WTC11 (cell line): ENCODE measurements around the gene TENT5D. TPM values are rescaled to one million over a fixed set of nuclear protein-coding genes. Genes with fewer than 3 reads are reported as not detected.

ENCODE experiments used
- ATAC-seq: fragments of 200-7000 bp; cut with Tn5 transposase; 2 replicates; pipeline ENCODE4 v1.10.0; 2021; ENCODE audit warnings: mild to moderate bottlenecking, moderate library complexity
- CTCF ChIA-PET: fragments of 300-600 bp; sonication (Branson Sonifier 250); formaldehyde crosslinking; loops from one replicate; lab custom pipeline; 2021; ENCODE audit warnings: antibody characterized with exemption; lab: Charles Lee
- POLR2A ChIA-PET: fragments of 350-600 bp; sonication (Branson Sonifier 250); formaldehyde crosslinking; loops from one replicate; lab custom pipeline; 2021; ENCODE audit warnings: antibody characterized with exemption; lab: Charles Lee
- DNase-seq: peaks from one replicate; pipeline ENCODE4 v3.0.0; 2021; ENCODE audit warnings: low spot score
- H3K27ac Mint-ChIP-seq: 2 replicates; pipeline ENCODE4 v1.8.0; 2021; ENCODE audit warnings: mixed read lengths
- H3K27me3 Mint-ChIP-seq: 2 replicates; pipeline ENCODE4 v1.8.0; 2021; ENCODE audit warnings: low read depth, mild to moderate bottlenecking, moderate library complexity, mixed read lengths
- H3K36me3 Mint-ChIP-seq: 2 replicates; pipeline ENCODE4 v1.8.0; 2021; ENCODE audit warnings: mixed read lengths
- H3K4me1 Mint-ChIP-seq: 2 replicates; pipeline ENCODE4 v1.8.0; 2022; ENCODE audit warnings: mixed read lengths
- H3K4me3 Mint-ChIP-seq: 2 replicates; pipeline ENCODE4 v1.8.0; 2021; ENCODE audit warnings: mild to moderate bottlenecking, moderate library complexity, mixed read lengths
- H3K9me3 Mint-ChIP-seq: 2 replicates; pipeline ENCODE4 v1.8.0; 2021; ENCODE audit warnings: mixed read lengths
- ELF4 ChIP-seq: sonication (generic); formaldehyde crosslinking; IDR thresholded peaks from 2 replicates; pipeline ENCODE4 v1.8.1; 2022; ENCODE audit warnings: low read depth, mild to moderate bottlenecking, moderate library complexity, missing genetic modification reagents
- FOXK1 ChIP-seq: sonication (generic); formaldehyde crosslinking; IDR thresholded peaks from 2 replicates; pipeline ENCODE4 v1.8.0; 2022; ENCODE audit warnings: mild to moderate bottlenecking, moderate library complexity, missing genetic modification reagents
- FOXP1 ChIP-seq: sonication (generic); formaldehyde crosslinking; IDR thresholded peaks from 2 replicates; pipeline ENCODE4 v1.8.0; 2022; ENCODE audit warnings: missing genetic modification reagents, mild to moderate bottlenecking, moderate library complexity, borderline replicate concordance
- GTF2I ChIP-seq: fragments of 250-450 bp; sonication (Bioruptor Pico); conservative IDR thresholded peaks from 2 replicates; pipeline ENCODE4 v1.4.0; 2021; ENCODE audit warnings: mild to moderate bottlenecking
- HMGA2 ChIP-seq: fragments of 250-450 bp; sonication (Bioruptor Pico); IDR thresholded peaks from 2 replicates; pipeline ENCODE4 v1.4.0; 2021; ENCODE audit warnings: mild to moderate bottlenecking, moderate library complexity
- JUN ChIP-seq: sonication (generic); formaldehyde crosslinking; IDR thresholded peaks from 2 replicates; pipeline ENCODE4 v1.8.0; 2023; ENCODE audit warnings: mild to moderate bottlenecking, missing genetic modification reagents
- NFATC4 ChIP-seq: fragments of 250-450 bp; sonication (Bioruptor Pico); IDR thresholded peaks from 2 replicates; pipeline ENCODE4 v1.9.0; 2021; ENCODE audit warnings: mild to moderate bottlenecking
- NFYB ChIP-seq: sonication (generic); formaldehyde crosslinking; conservative IDR thresholded peaks from 2 replicates; pipeline ENCODE4 v1.8.0; 2022; ENCODE audit warnings: low read depth, missing genetic modification reagents
- TCF7 ChIP-seq: sonication (generic); formaldehyde crosslinking; IDR thresholded peaks from 2 replicates; pipeline ENCODE4 v1.8.0; 2022; ENCODE audit warnings: mild to moderate bottlenecking, low read depth, missing genetic modification reagents, moderate library complexity
- TEAD4 ChIP-seq: sonication (generic); formaldehyde crosslinking; IDR thresholded peaks from 2 replicates; pipeline ENCODE4 v1.8.0; 2022; ENCODE audit warnings: mild to moderate bottlenecking, missing genetic modification reagents
- ZNF416 ChIP-seq: fragments of 250-450 bp; sonication (Bioruptor Pico); IDR thresholded peaks from 2 replicates; pipeline ENCODE4 v1.9.0; 2021; ENCODE audit warnings: mild to moderate bottlenecking, inconsistent platforms
- ZNF423 ChIP-seq: fragments of 250-450 bp; sonication (Bioruptor Pico); IDR thresholded peaks from 2 replicates; pipeline ENCODE4 v2.1.2; 2022; ENCODE audit warnings: mild to moderate bottlenecking, moderate library complexity
- total RNA-seq: library from RNA; stranded (reverse); gene quantifications from 3 replicates; pipeline ENCODE4 v1.2.3, GENCODE V29; 2021
- TF ChIP-seq, protein P1 (sequence below): sonication (generic); formaldehyde crosslinking; IDR thresholded peaks from 2 replicates; pipeline ENCODE4 v1.8.1; 2022; ENCODE audit warnings: missing genetic modification reagents, borderline replicate concordance
- TF ChIP-seq, protein P2 (sequence below): sonication (generic); formaldehyde crosslinking; IDR thresholded peaks from 2 replicates; pipeline ENCODE4 v1.8.1; 2022; ENCODE audit warnings: mild to moderate bottlenecking, missing genetic modification reagents, moderate library complexity, borderline replicate concordance
- TF ChIP-seq, protein P3 (sequence below): sonication (generic); formaldehyde crosslinking; IDR thresholded peaks from 2 replicates; pipeline ENCODE4 v1.8.1; 2023; ENCODE audit warnings: mild to moderate bottlenecking, moderate library complexity, missing genetic modification reagents
- TF ChIP-seq, protein P4 (sequence below): sonication (generic); formaldehyde crosslinking; IDR thresholded peaks from 2 replicates; pipeline ENCODE4 v1.8.1; 2023; ENCODE audit warnings: mild to moderate bottlenecking, missing genetic modification reagents
- TF ChIP-seq, protein P5 (sequence below): sonication (generic); formaldehyde crosslinking; IDR thresholded peaks from 2 replicates; pipeline ENCODE4 v1.8.0; 2022; ENCODE audit warnings: mild to moderate bottlenecking, missing genetic modification reagents
- TF ChIP-seq, protein P6 (sequence below): sonication (generic); formaldehyde crosslinking; IDR thresholded peaks from 2 replicates; pipeline ENCODE4 v1.8.1; 2022; ENCODE audit warnings: low read depth, mild to moderate bottlenecking, moderate library complexity, missing genetic modification reagents, borderline replicate concordance
- TF ChIP-seq, protein P7 (sequence below): sonication (generic); formaldehyde crosslinking; IDR thresholded peaks from 2 replicates; pipeline ENCODE4 v1.8.0; 2022; ENCODE audit warnings: mild to moderate bottlenecking, missing genetic modification reagents
- TF ChIP-seq, protein P8 (sequence below): fragments of 250-450 bp; sonication (Bioruptor Pico); IDR thresholded peaks from 2 replicates; pipeline ENCODE4 v1.9.0; 2021; ENCODE audit warnings: mild to moderate bottlenecking, borderline replicate concordance

TENT5D gene
- total RNA-seq, 1 experiment from 2014 or later = 0.13 TPM

DNA sequence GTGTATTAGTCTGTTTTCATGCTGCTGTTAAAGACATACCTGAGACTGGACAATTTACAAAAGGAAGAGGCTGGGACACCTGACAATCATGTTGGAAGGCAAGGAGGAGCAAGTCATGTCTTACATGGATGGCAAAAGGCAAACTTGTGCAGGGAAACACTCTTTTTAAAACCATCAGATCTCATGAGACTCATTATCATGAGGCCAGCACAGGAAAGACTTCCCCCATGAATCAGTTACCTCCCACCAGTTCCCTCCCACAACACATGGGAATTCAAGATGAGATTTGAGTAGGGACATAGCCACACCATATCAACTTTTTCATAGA is 11.2 kb downstream of the TENT5D start (continued):
- TF ChIP-seq HMGA2 (CRISPR knock-in tag) (no peak), FOXK1 (CRISPR knock-in tag) (no peak)
- TF ChIP-seq, protein P1, sequence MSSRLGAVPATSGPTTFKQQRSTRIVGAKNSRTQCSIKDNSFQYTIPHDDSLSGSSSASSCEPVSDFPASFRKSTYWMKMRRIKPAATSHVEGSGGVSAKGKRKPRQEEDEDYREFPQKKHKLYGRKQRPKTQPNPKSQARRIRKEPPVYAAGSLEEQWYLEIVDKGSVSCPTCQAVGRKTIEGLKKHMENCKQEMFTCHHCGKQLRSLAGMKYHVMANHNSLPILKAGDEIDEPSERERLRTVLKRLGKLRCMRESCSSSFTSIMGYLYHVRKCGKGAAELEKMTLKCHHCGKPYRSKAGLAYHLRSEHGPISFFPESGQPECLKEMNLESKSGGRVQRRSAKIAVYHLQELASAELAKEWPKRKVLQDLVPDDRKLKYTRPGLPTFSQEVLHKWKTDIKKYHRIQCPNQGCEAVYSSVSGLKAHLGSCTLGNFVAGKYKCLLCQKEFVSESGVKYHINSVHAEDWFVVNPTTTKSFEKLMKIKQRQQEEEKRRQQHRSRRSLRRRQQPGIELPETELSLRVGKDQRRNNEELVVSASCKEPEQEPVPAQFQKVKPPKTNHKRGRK (CRISPR knock-in tag) = no peak

DNA sequence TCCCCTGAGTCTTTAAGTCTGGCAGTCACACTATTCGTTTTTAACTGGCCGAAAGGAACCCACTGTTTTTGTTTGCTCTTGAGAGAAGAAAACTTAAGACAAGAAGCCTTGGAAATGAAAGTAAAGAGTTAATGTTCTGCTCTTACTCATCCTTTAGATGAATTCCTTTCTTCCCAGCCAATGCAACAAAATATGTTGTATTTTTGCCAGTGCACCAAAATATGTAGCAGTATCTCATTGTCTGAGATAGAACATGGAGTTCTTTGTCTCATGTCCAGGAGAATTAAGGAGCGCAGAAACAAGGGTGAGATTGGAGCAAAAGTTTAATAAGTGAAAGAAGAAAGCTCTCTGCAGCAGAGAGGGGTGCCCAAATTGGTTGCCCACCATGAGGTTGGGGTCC is 12.2 kb downstream of the TENT5D start:
- Mint-ChIP-seq H3K4me1 (no peaks in the 10 kb centered on the region), H3K36me3 (peaks cover 15% of the 10 kb centered on the region)
- CTCF ChIA-PET = no interaction called here

DNA sequence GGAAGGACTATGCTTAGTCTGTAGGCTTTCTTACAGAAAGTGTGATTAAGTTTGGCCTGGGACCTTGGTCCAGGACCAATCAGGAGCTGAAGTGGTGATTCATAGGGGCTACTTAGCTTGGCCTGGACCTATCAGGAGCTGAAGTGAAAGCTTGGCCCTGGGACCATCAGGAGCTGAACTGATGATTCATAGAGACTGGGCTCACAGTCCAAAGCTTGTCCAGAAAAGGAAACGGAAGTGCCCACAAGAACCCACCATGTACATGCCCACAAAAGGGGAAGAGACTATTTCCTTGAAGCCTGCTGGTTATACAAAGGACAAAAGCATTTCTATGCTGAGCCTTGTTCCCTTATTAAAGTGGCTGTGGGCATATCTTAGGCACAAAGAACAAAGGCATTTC is 12.6 kb downstream of the TENT5D start:
- Mint-ChIP-seq H3K9me3 (peaks cover 17% of the 10 kb centered on the region), H3K36me3 (peaks cover 15% of the 10 kb centered on the region), H3K4me1 (no peaks in the 10 kb centered on the region), H3K4me3 (no peak overlapping the region), H3K27ac (no peak overlapping the region), H3K27me3 (no peaks in the 10 kb centered on the region)
- DNase-seq (no peak), ATAC-seq (no peak)
- ChIA-PET CTCF (no interaction called here), POLR2A (no interaction called here)
- TF ChIP-seq, protein P2, sequence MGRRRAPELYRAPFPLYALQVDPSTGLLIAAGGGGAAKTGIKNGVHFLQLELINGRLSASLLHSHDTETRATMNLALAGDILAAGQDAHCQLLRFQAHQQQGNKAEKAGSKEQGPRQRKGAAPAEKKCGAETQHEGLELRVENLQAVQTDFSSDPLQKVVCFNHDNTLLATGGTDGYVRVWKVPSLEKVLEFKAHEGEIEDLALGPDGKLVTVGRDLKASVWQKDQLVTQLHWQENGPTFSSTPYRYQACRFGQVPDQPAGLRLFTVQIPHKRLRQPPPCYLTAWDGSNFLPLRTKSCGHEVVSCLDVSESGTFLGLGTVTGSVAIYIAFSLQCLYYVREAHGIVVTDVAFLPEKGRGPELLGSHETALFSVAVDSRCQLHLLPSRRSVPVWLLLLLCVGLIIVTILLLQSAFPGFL (CRISPR knock-in tag) = no peak
- TF ChIP-seq NFATC4 = no peak
- TF ChIP-seq, protein P3, sequence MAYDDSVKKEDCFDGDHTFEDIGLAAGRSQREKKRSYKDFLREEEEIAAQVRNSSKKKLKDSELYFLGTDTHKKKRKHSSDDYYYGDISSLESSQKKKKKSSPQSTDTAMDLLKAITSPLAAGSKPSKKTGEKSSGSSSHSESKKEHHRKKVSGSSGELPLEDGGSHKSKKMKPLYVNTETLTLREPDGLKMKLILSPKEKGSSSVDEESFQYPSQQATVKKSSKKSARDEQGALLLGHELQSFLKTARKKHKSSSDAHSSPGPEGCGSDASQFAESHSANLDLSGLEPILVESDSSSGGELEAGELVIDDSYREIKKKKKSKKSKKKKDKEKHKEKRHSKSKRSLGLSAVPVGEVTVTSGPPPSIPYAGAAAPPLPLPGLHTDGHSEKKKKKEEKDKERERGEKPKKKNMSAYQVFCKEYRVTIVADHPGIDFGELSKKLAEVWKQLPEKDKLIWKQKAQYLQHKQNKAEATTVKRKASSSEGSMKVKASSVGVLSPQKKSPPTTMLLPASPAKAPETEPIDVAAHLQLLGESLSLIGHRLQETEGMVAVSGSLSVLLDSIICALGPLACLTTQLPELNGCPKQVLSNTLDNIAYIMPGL (CRISPR knock-in tag) = no peak
- no peak for TF ChIP-seq ZNF423 (CRISPR knock-in tag)
- TF ChIP-seq, protein P4, sequence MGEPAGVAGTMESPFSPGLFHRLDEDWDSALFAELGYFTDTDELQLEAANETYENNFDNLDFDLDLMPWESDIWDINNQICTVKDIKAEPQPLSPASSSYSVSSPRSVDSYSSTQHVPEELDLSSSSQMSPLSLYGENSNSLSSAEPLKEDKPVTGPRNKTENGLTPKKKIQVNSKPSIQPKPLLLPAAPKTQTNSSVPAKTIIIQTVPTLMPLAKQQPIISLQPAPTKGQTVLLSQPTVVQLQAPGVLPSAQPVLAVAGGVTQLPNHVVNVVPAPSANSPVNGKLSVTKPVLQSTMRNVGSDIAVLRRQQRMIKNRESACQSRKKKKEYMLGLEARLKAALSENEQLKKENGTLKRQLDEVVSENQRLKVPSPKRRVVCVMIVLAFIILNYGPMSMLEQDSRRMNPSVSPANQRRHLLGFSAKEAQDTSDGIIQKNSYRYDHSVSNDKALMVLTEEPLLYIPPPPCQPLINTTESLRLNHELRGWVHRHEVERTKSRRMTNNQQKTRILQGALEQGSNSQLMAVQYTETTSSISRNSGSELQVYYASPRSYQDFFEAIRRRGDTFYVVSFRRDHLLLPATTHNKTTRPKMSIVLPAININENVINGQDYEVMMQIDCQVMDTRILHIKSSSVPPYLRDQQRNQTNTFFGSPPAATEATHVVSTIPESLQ (CRISPR knock-in tag) = no peak
- TF ChIP-seq, protein P5, sequence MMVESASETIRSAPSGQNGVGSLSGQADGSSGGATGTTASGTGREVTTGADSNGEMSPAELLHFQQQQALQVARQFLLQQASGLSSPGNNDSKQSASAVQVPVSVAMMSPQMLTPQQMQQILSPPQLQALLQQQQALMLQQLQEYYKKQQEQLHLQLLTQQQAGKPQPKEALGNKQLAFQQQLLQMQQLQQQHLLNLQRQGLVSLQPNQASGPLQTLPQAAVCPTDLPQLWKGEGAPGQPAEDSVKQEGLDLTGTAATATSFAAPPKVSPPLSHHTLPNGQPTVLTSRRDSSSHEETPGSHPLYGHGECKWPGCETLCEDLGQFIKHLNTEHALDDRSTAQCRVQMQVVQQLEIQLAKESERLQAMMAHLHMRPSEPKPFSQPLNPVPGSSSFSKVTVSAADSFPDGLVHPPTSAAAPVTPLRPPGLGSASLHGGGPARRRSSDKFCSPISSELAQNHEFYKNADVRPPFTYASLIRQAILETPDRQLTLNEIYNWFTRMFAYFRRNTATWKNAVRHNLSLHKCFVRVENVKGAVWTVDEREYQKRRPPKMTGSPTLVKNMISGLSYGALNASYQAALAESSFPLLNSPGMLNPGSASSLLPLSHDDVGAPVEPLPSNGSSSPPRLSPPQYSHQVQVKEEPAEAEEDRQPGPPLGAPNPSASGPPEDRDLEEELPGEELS (CRISPR knock-in tag) = no peak
- no peak for TF ChIP-seq FOXP1 (CRISPR knock-in tag)

More for the DNA sequence above, 12.2 kb downstream of the TENT5D start:
- no peaks in the 10 kb centered on the region for H3K27me3 Mint-ChIP-seq
- H3K27ac Mint-ChIP-seq = no peak overlapping the region
- H3K9me3 Mint-ChIP-seq = peaks cover 17% of the 10 kb centered on the region
- H3K4me3 Mint-ChIP-seq = no peak overlapping the region
- TF ChIP-seq, protein P6, sequence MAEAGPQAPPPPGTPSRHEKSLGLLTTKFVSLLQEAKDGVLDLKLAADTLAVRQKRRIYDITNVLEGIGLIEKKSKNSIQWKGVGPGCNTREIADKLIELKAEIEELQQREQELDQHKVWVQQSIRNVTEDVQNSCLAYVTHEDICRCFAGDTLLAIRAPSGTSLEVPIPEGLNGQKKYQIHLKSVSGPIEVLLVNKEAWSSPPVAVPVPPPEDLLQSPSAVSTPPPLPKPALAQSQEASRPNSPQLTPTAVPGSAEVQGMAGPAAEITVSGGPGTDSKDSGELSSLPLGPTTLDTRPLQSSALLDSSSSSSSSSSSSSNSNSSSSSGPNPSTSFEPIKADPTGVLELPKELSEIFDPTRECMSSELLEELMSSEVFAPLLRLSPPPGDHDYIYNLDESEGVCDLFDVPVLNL (CRISPR knock-in tag) = no peak
- TF ChIP-seq ZNF416 (CRISPR knock-in tag) (no peak), JUN (no peak), GTF2I (CRISPR knock-in tag) (no peak), TCF7 (CRISPR knock-in tag) (no peak), TEAD4 (no peak), ELF4 (CRISPR knock-in tag) (no peak), NFYB (no peak)
- TF ChIP-seq, protein P7, sequence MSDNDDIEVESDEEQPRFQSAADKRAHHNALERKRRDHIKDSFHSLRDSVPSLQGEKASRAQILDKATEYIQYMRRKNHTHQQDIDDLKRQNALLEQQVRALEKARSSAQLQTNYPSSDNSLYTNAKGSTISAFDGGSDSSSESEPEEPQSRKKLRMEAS (CRISPR knock-in tag) = no peak
- TF ChIP-seq, protein P8, sequence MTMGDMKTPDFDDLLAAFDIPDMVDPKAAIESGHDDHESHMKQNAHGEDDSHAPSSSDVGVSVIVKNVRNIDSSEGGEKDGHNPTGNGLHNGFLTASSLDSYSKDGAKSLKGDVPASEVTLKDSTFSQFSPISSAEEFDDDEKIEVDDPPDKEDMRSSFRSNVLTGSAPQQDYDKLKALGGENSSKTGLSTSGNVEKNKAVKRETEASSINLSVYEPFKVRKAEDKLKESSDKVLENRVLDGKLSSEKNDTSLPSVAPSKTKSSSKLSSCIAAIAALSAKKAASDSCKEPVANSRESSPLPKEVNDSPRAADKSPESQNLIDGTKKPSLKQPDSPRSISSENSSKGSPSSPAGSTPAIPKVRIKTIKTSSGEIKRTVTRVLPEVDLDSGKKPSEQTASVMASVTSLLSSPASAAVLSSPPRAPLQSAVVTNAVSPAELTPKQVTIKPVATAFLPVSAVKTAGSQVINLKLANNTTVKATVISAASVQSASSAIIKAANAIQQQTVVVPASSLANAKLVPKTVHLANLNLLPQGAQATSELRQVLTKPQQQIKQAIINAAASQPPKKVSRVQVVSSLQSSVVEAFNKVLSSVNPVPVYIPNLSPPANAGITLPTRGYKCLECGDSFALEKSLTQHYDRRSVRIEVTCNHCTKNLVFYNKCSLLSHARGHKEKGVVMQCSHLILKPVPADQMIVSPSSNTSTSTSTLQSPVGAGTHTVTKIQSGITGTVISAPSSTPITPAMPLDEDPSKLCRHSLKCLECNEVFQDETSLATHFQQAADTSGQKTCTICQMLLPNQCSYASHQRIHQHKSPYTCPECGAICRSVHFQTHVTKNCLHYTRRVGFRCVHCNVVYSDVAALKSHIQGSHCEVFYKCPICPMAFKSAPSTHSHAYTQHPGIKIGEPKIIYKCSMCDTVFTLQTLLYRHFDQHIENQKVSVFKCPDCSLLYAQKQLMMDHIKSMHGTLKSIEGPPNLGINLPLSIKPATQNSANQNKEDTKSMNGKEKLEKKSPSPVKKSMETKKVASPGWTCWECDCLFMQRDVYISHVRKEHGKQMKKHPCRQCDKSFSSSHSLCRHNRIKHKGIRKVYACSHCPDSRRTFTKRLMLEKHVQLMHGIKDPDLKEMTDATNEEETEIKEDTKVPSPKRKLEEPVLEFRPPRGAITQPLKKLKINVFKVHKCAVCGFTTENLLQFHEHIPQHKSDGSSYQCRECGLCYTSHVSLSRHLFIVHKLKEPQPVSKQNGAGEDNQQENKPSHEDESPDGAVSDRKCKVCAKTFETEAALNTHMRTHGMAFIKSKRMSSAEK (CRISPR knock-in tag) = no peak
- POLR2A ChIA-PET = no interaction called here
- DNase-seq = no peak
- no peak for ATAC-seq
